Superior temporal gyrus (tissue), 1 donor: Measurements from ENCODE around the gene CNTNAP2.
"Not testable (repeated sequence)": the region's sequence is repeated elsewhere in the genome, so short reads cannot be mapped to it uniquely, and the experiment has no call there.

Experiments
- DNase-seq: peaks from one replicate; pipeline ENCODE4 v3.0.0-alpha.2; 2016; ENCODE audit errors: extremely low spot score

CNTNAP2 gene

DNA sequence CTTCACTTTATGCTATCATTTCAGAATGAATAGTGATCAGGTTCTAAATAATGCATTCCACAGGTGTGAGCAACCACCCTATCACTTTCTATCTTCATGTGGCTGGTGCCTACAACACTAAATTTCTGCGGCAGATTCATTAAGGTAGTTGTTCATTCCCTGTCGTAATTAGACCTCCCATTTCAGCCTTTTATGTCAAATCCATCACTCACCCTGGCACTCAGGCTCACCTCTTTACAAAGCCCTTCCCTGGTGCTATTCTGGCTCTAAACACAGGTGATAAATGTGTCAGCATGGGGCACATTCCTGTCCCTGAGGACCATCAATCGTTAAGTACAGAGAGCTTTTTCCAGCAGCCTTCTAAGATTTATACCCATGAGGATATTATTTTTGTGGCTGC is 2173.9 kb downstream of the CNTNAP2 start:
- no peak for DNase-seq

DNA sequence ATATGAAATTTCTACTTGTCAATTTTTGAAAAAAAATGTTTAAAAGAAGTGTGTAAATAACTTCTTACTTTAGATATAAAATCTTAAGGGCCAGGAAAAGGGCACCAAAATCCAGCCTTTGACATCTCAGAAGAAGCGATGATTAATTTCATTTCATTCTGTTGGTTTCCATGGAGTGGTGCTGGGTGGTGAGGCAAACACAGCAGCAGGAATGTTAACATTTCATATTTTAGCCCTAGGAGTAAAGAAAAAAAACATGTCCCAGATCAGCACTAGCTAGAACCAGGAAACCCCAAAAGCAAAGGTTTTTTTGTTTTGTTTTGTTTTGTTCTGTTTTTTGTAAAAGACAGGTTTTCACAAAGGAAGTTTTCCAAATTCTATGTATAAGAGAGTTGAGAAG is 2175.2 kb downstream of the CNTNAP2 start:
- no peak for DNase-seq

DNA sequence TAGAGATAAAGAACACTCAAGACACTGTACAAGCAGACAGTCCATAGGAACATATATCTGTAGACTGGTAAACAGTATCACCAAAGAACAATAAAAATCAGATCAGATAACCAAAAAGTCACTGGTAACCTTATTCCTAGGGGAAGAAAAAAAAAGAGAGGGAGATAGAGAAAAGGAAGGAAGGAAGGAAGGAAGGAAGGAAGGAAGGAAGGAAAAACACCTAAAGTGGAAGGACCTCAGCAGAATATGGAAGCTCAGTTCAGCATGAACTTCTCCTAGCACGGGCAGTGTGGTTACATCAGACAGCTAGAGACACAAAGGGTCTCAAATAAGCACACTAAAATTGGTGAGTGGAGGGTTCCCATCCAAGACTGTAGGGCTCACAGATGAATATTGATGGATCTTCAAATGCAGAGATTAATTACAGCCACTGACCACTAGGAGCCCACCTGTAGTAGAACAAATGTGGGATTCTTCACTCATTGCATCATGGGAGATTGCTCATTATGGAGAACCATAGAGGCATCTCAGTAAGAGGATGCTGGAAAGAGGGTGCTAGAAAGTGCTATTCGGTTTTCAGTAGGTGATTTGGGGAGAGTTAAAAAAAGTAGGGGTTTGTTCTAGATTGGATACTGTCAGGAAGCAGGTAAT is 2180.5 kb downstream of the CNTNAP2 start:
- no peak for DNase-seq

DNA sequence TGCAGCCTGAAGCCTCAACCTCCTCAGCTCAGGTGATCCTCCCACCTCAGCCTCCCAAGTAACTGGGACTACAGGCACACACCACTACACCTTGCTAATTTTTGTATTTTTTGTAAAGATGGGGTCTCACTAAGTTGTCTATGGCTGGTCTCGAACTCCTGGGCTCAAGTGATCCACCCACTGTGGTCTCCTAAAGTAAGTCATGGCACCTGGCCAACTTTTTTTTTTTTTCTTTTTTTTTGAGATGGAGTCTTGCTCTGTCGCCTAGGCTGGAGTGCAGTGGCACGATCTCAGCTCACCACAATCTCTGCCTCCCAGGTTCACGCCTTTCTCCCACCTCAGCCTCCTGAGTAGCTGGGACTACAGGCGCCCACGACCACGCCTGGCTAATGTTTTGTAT is 2182.2 kb downstream of the CNTNAP2 start:
- DNase-seq: not testable (repeated sequence)

DNA sequence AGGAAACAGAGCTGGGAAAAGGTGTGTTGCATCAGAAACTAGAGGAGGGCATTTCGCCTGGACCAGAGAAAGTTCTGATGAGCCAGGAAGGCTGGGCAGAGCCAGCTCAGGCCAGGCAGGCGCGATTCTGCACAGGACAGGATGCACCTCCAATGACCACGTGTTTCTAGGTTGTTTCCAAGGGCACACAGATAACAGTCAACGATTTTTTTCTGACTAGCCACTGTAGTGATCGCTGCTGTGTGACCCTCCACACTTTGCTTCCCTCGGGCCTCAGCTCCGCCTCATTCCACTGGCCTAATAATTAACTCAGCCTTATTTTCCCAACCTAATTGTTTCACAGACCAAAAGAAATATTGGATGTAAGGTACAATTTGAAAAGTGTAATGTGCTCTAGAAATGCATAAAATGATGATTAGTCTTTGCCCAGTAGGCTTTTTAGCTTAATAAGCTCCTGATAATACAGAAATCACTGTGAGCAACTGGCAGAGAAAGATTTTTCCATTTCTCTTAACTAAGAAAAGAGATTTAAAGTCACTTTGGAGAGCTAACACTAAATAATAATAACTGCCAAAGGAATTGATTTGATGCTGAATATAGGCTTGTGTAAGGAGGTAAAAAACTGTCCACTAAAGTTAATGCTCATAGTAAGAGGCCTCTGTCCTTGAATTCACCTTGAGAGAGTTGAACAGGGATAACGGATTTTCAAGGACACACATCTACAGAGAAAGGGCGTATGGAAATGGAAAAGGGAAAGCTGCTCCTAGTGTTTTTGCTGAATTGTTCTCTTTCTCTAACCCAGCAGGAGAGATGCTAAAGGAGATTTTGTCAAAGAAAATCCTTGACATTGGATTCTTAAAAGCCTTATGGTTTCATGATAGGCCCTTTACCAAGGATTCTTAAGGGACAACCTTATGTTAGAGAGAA is 2183.0 kb downstream of the CNTNAP2 start:
- DNase-seq: no peak

DNA sequence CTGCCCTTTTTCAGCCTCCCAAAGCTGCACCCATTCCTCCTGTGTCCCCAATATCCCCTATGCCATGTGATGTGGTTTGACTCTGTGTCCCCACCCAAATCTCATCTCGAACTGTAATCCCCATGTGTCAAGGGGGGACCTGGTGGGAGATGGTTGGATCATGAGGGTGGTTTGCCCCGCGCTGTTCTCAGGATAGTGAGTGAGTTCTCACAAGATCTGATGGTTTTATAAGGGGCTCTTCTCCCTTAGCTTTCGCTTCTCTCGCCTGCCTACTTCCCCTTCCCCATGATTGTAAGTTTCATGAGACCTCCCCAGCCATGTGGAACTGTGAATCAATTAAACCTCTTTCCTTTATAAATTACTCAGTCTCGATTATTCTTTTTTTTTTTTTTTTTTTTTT is 2185.8 kb downstream of the CNTNAP2 start:
- DNase-seq: not testable (repeated sequence)

DNA sequence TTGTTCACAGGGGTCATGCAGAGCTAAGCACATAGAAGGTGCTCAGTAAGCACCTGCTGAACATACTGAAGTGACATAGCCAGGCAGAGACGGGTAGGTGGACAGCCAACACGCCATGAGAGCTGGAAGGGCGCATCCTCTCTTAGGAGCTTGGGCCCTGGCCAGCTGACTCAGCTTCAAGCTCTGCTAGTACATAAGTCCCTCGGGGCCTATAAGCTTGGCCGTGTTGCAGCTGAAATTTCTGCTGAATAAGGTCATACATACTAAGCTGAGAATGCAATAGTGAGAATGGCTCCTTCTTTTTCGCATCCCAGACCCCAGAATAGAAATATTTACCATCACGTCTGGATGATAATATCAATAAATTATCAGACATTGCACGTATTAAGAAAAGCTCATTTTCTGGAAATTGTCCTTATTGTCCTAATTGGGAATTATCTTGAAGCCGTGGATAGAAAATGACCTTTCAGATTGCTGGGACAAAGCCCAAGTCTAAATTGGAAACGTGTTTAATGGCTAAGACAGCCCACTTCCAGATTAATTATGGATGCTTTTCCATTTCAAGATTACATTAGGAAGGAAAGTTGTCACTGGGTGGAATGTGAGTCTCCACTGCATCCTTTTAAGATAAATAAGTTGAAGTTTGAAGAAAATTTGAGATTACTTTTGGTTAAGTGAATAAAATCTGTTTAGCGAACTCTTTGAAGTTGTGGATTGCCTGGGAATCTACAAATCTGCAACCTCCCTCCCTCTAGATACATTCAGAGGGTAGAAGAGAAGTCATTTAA is 2186.9 kb downstream of the CNTNAP2 start:
- DNase-seq: peak; percentile 46

DNA sequence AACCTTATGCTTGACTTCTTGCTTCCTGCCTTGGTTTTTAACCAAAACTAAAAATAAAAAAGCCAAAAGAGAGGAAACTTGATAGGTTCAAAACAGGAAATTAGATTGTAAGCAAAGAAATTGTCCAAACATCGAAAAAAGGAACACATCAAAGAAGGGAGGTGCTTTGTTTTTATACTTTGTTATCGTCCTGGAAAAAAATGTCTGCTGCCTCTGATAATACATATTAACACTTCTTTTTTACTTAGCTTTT is 2187.4 kb downstream of the CNTNAP2 start:
- DNase-seq: no peak

DNA sequence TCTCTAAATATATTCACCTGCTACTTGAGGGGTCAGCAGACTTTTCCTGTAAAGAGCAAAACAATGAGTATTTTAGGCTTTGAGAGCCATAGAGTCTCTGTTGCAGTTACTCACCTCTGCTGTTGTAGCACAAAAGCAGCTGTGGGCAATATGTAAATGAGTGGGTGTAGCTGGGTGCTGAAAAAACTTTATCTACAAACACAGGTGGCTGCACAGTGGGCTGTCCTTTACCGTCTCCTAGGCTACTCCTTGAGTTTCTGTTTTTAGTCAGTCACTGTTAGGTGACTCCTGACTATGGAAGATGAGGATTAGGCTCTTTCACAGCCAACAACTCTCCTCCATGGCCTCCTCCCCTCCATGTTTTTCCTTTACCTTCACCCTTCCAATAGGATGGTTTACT is 2187.9 kb downstream of the CNTNAP2 start:
- no peak for DNase-seq

DNA sequence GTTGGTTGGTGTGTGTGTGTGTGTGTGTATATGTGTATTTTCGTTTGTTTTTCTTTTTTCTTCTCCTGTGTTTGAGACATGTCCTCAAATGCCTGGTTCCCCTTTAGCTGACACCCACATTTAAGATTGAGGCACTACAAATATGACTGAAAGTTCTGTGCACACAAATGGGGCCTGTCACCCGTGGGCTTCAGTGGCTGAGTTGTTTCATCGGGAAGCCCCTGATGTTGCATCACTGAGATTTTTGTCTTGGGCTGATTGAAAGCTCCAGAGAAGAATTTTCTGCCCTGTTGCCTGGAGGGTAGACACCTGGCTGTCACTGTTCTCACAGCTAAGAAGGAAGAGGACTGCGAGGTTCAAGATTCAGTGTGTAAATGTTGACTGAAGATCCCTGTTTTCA is 2190.2 kb downstream of the CNTNAP2 start:
- no peak for DNase-seq

DNA sequence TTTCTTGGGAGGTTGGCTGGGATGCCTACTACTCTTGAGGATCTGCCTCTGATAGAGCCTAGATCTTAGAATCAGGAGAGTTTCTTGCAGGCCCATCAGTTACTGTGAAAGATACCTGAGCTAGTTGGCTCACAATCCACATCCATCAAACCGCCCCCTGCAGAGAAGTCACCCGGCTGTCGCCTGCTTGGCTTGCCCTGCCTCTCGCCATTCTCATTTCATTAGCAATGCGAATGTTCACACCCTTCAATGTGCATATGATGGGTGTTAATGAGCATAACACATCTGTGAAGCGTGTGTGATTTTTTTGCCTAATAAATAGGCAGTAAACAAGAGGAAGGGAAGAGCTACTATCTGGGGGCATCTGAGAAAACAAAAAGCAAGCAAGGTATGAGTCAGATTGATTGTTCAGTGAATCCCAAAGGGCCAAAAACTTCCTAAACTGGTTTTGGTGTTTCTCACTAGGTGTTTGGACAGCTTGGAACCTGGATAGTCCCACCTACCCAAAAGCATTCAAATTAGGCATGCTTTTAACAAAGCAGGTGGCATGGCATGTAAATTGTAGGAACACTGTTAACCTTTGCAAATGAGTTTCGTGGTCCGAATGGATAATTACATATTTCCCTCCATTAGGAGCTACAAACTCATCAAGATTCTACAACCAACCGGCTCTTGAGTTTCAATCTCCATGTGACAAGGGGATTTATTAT is 2201.7 kb downstream of the CNTNAP2 start:
- DNase-seq: no peak

DNA sequence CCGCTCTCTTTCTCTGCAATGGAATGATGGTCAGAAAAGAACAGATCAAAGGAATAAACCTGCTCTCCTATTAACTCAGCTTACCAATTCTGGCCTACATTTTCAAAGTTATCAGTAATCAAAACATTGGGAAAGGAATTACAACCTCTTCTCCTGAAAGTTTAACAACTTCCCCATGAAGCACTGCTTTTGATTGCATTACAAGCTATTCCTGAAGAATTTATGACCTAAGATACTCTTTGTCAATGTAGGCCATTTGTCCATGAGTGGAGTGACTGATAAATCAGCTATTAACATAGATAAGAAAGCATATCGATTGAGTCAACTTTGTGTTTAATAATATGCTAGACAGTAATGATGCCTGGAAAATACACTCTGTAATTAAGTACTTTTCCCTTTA is 2202.2 kb downstream of the CNTNAP2 start:
- DNase-seq: peak; percentile 4

DNA sequence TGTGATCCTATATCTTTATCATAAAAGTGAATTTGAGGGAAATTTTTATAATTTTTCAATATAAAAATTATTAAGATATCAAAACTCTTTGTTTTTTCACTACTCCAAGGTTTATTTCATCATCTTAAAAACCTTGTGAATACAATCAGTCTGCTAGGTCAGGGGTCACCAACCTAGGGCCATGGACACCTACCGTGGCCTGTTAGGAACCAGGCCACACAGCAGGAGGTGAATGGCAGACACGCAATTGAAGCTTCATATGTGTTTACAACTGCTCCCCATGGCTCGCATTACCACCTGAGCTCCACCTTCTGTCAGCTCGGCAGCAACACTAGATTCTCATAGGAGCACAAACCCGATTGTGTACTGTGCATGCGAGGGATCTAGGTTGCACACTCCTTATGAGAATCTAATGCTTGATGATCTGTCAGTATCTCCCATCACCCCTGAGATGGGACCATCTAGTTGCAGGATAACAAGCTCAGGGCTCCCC is 2202.8 kb downstream of the CNTNAP2 start:
- DNase-seq: peak; percentile 3

DNA sequence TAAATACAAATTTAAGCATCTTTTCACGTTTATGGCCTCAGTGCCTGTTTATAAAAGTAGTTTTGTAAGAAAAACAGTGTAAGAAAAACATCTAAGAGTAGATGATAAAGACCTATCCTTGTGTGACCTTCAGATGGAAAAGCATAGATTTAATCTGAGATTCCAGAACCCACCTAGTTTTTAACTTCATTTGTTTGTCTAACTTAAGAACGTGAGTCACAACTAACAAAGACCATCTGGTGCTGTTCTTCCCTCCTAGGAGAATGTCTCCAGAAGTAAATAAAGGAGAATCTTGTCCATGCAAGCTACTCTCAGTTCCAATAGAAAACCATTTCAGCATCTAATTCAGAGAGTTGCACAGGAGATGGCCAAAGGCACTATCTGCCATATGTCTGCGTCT is 2208.6 kb downstream of the CNTNAP2 start:
- DNase-seq: peak; percentile 18

DNA sequence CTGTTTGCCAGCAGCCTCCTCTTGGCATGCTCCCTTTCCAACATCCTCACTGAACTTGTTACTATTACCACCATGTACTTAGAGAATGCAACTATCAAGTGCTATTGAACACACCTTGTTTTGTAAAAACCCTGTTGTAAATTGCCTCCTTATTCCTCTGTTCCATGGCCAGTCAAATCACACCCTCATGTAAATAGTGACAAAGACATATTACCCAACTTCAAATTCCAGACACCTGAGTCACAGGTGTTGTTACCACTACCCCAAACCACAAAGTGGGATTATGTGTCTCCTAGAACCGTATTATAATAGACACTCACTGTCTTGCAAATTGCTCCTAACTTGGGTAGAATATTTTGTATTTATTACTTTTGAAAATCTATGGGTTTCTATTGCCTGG is 2210.8 kb downstream of the CNTNAP2 start:
- DNase-seq: no peak

DNA sequence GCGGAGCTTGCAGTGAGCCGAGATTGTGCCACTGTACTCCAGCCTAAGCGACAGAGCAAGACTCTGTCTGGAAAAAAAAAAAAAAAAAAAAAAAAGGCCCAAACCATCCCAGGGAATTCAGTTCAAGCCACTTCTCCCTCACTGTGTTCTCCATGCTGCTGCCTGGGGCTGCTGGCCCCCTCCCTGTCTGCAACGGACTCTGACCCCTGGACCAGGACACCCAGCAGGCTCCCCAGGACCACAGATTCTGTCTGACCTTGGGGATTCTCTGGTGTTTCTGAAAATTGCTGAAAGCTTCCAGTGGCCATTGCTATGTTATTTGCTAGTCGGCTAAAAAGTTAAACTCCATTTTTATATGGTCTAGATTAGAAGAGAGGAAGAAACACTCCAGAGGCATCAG is 2212.3 kb downstream of the CNTNAP2 start:
- DNase-seq: no peak

DNA sequence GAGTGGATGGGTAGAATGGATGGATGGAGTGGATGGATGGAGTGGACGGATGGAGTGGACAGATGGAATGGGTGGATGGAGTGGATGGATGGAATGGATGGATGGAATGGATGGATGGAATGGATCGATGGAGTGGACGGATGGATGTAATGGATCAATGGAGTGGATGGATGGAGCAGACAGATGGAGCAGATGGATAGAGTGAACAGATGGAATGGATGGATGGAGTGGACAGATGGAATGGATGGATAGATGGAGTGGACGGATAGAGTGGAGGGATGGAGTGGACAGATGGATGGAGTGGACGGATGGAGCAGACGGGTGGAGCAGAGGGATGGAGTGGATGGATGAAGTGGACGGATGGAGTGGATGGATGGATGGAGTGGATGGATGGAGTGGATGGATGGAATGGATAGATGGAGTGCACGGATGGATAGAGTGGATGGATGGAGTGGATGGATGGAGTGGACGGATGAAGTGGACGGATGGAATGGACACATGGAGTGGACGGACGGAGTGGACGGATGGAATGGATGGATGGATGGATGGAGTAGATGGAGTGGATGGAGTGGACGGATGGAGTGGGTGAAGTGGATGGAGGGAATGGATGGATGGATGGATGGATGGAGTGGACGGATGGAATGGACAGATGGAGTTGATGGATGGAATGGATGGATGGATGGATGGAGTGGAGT is 2213.7 kb downstream of the CNTNAP2 start:
- DNase-seq: no peak

DNA sequence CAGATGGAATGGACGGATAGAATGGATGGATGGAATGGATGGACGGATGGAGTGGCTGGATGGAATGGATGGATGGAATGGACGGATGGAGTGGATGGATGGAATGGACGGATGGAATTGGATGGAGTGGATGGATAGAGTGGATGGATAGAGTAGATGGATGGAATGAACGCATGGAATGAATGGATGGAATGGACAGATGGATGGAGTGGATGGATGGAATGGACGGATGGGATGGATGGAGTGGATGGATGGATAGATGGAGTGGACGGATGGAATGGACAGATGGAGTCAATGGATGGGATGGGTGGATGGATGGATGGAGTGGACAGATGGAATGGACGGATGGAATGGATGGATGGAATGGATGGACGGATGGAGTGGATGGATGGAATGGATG is 2214.2 kb downstream of the CNTNAP2 start:
- DNase-seq: no peak

DNA sequence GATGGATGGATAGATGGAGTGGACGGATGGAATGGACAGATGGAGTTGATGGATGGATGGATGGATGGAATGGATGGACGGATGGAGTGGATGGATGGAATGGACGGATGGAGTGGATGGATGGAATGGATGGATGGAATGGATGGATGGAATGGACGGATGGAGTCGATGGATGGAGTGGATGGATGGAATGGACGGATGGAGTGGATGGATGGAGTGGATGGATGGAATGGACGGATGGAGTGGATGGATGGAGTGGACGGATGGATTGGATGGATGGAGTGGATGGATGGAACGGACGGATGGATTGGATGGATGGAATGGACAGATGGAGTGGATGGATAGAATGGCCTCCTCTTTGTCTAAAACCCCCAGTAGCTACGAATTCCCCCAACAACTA is 2214.9 kb downstream of the CNTNAP2 start:
- not testable (repeated sequence) for DNase-seq

DNA sequence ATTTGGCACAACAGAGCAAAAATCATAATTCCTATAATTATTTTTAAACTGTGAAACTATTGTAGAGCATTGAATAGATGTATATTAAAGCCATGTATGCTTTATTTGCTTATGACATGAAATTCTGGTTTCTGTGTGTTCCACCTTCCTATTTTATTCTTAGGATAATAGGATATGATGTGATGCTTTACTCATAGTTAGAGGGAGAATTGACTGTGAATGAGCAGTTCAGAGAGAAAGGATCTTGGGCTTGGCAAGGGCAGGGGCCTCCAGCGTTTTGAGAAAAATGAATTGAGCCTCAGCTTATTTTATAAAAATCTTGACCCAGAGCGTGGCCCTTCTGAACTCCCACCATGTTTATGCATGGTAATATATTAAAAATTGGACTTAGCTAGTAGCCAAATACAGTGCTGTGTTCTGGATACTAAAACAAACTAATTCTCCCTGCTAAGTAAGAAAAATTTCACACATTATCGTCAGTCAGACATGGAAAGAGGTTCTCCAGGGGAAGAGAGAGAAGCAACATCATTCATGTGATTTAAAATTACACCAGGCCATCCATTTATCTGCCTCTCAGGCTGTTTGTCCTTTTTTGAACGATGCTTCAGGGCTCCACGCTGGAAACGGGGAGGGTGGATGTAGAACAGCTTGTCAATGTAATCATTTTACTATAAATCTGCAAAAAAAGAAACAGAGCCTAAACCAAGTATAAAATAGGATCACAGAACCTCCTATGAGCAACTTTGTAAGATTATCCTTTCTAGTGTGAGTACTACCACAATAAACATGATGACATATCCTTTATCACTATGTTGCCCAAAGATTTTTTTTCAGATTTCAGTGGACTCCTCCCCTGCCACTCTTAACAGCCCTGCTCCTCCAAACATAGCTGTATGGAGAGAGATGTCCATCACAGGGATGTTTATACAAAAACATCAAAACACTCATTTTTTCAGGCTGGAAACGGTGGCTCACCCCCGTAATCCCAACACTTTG is 2215.9 kb downstream of the CNTNAP2 start:
- DNase-seq: peak; percentile 6
